Ovary (tissue), 9 donors: ENCODE results near the gene LMO1. TPM values are rescaled to one million over a fixed set of nuclear protein-coding genes. Genes with fewer than 3 reads are reported as not detected.
A peak's percentile ranks its signal among the peaks of the same experiment; 100 is the strongest.

Experiments
- DNase-seq, 5 donors: peaks; one replicate each; pipeline ENCODE4 v3.0.0-alpha.2; 2019 to 2020
- H3K27ac ChIP-seq, 2 donors: fragments of 200-600 bp; one replicate each; pipeline versions ENCODE4 v1.5.1 to v1.8.0; 2019 to 2022
- H3K27me3 ChIP-seq: fragments of 200-600 bp; one replicate; pipeline ENCODE4 v1.8.0; 2022
- H3K36me3 ChIP-seq: fragments of 200-600 bp; sonication (generic); one replicate; pipeline ENCODE4 v1.5.1; 2019
- H3K4me1 ChIP-seq: one replicate; pipeline ENCODE4 v1.8.1; 2013; ENCODE audit warnings: mild to moderate bottlenecking, moderate library complexity; ENCODE audit not compliant: insufficient read depth
- H3K4me3 ChIP-seq: fragments of 200-600 bp; sonication (generic); one replicate; pipeline ENCODE4 v1.5.1; 2017
- H3K9me3 ChIP-seq, 2 donors: fragments of 200-600 bp in 1 of 2; sonication (generic) in 1 of 2; one replicate each; pipeline versions ENCODE4 v1.5.1 to v1.8.1; 2013 to 2019; ENCODE audit warnings: mild to moderate bottlenecking in 1 of 2, moderate library complexity in 1 of 2
- CTCF ChIP-seq, 3 donors: fragments of 450-650 bp in 2 of 3; fragments of 200-600 bp in 1 of 3; IDR thresholded peaks; one replicate each; pipeline versions ENCODE4 v1.5.1 to v1.8.0; 2016 to 2022; ENCODE audit warnings: antibody characterized with exemption in 3 of 3, mild to moderate bottlenecking in 1 of 3
- EP300 ChIP-seq: sonication (generic); formaldehyde crosslinking; IDR thresholded peaks from one replicate; pipeline ENCODE4 v1.6.1; 2017; ENCODE audit warnings: antibody characterized with exemption
- POLR2A ChIP-seq: fragments of 450-650 bp; IDR thresholded peaks from one replicate; pipeline ENCODE4 v1.6.1; 2017; ENCODE audit warnings: antibody characterized with exemption, mild to moderate bottlenecking, moderate library complexity
- WGBS, 3 donors: extraction: QIAGEN DNeasy Blood & Tissue Kit in 1 of 3; methylation state at CpG; one replicate each; pipeline versions ENCODE4 v1.1.5 to v1.1.7; 2013 to 2017; 5-methylcytosine and 5-hydroxymethylcytosine counted together
- intact Hi-C, 4 donors: fragments of 100-400 bp; cut with DNase I; formaldehyde crosslinking; loops; one replicate each; pipeline versions ENCODE4 v1.11.0 to v1.15.1; 2022 to 2023
- polyA plus RNA-seq, 2 donors: library from polyadenylated mRNA; stranded (reverse); fragments of 200-250 nt in 1 of 2; fragments of 350-450 nt in 1 of 2; fragmentation: Illumina TruSeq in 1 of 2; extraction: RNeasy Lipid Tissue Mini Kit (QIAGEN cat#74804) in 1 of 2; gene quantifications; one replicate each; pipeline ENCODE4 v1.2.3, GENCODE V29; 2013 to 2014
- total RNA-seq, 7 donors: library from RNA; depleted of rRNA in 2 of 7; stranded (reverse); fragments of >200 nt in 2 of 7; fragmentation: NEBNext Ultra II Directional in 3 of 7; extraction: Animal tissue kit (Norgen Biotek cat#: 25700) in 3 of 7; gene quantifications; one replicate each; pipeline versions ENCODE4 v1.1.0 to v1.2.4, GENCODE V29; 2016 to 2023
- donor health status: DM: no; HTN: no; CAD: no; lungs with moderate emphysema.
- donor health status: DM: no; HTN: no; CAD: no.
- donor health status: Bipolar disorder and iron deficiency.
- donor health status: DM: yes; HTN: yes; CAD: no.
- donor health status: DM: no; HTN: no; CAD: no.
- donor health status: DM: yes; HTN: yes; CAD: no.

LMO1 gene
- total and polyA plus RNA-seq, 9 donors, result 0.18 to 0.55 (median 0.32) TPM; not detected in 6

- TF ChIP-seq EP300, result no peak
- no peak for TF ChIP-seq POLR2A
- TF ChIP-seq CTCF (IDR thresholded peaks at IDR 0.05), result no peak
- Histone ChIP-seq H3K4me1 (no peaks in the 10 kb centered on the region), H3K9me3 (no peaks in the 10 kb centered on the region), H3K27me3 (no peaks in the 10 kb centered on the region), H3K27ac (no peak overlapping the region), H3K36me3 (no peaks in the 10 kb centered on the region), H3K4me3 (no peak overlapping the region)
- intact Hi-C loops, result loop anchor here in 3 of 4 donors (5.0 to 10.0 kb wide), 3 partner anchors 339 to 907 kb away; partner anchors contain the start of gene TMEM9B (in 1 of the 3)
- WGBS, 3 donors, result 80 to 83% (median 81%) methylated on average over 7 of the region's 7 CpGs
- no peak for DNase-seq
Measured at GRCh38 chr11:8228231-8228630, 35.4 kb downstream of the LMO1 start.

GRCh38 chr11:8227156-8228152, 36.2 kb downstream of the LMO1 start:
- Histone ChIP-seq H3K4me3 (no peak overlapping the region), H3K27ac (no peak overlapping the region), H3K4me1 (no peaks in the 10 kb centered on the region), H3K9me3 (no peaks in the 10 kb centered on the region), H3K36me3 (no peaks in the 10 kb centered on the region), H3K27me3 (no peaks in the 10 kb centered on the region)
- intact Hi-C loops, result loop anchor here in 3 of 4 donors (2.0 to 10.0 kb wide), 4 partner anchors 339 to 907 kb away; partner anchors contain the start of gene TMEM9B (in 1 of the 3)
- WGBS, 3 donors, result 84 to 90% (median 86%) methylated on average over 4 of the region's 4 CpGs
- no peak for DNase-seq
- no peak for TF ChIP-seq POLR2A
- TF ChIP-seq EP300, result no peak
- no peak for TF ChIP-seq CTCF (IDR thresholded peaks at IDR 0.05)

- no peak for TF ChIP-seq POLR2A
- TF ChIP-seq EP300, result no peak
- TF ChIP-seq CTCF (IDR thresholded peaks at IDR 0.05), result peak; percentile 91 to 93 (median 91)
- intact Hi-C loops, result loop anchor here in 3 of 4 donors (2.0 to 10.0 kb wide), 4 partner anchors 341 to 909 kb away; partner anchors contain the start of gene TMEM9B (in 1 of the 3)
- DNase-seq, result peak; percentile 67 to 88 (median 80)
- WGBS, 3 donors, result 3% methylated on average over 8 of the region's 8 CpGs
- no peak overlapping the region for H3K4me3 ChIP-seq
- H3K27ac ChIP-seq, result no peak overlapping the region
- no peaks in the 10 kb centered on the region for H3K4me1 ChIP-seq
- H3K27me3 ChIP-seq, result no peaks in the 10 kb centered on the region
- H3K36me3 ChIP-seq, result no peaks in the 10 kb centered on the region
- no peaks in the 10 kb centered on the region for H3K9me3 ChIP-seq
Measured at GRCh38 chr11:8225589-8226036, 38.1 kb downstream of the LMO1 start.

GRCh38 chr11:8224711-8225110, 39.0 kb downstream of the LMO1 start:
- Histone ChIP-seq H3K27ac (no peak overlapping the region), H3K36me3 (no peaks in the 10 kb centered on the region), H3K4me3 (no peak overlapping the region), H3K27me3 (no peaks in the 10 kb centered on the region), H3K9me3 (no peaks in the 10 kb centered on the region), H3K4me1 (no peaks in the 10 kb centered on the region)
- TF ChIP-seq CTCF (IDR thresholded peaks at IDR 0.05) (no peak), POLR2A (no peak), EP300 (no peak)
- intact Hi-C loops, result loop anchor here (5.0 to 10.0 kb wide), 3 partner anchors 343 to 910 kb away; partner anchors contain the start of gene TMEM9B (in 1 of the 4)
- WGBS, 3 donors, result 48 to 70% (median 65%) methylated on average over 2 of the region's 2 CpGs
- DNase-seq, result no peak
